Retinal pigment epithelial cell (primary cell): ENCODE measurements around the gene B4GALNT2.

ENCODE experiments used
- DNase-seq: peaks from one replicate; pipeline ENCODE4 v3.0.0-alpha.2; 2010; ENCODE audit warnings: low read depth
- H3K4me3 ChIP-seq: 2 replicates; pipeline ENCODE4 v1.5.1; 2011; ENCODE audit warnings: mild to moderate bottlenecking, low read length, control low read depth, moderate library complexity
- TF ChIP-seq, protein P1 (sequence below): conservative IDR thresholded peaks from 2 replicates; pipeline ENCODE4 v1.5.1; 2011; ENCODE audit warnings: low read depth, low read length, control low read depth, inconsistent platforms

Gene B4GALNT2

GRCh38 chr17:49108318-49108717 is 24.3 kb upstream of the B4GALNT2 start:
- DNase-seq, result no peak
- TF ChIP-seq, protein P1, sequence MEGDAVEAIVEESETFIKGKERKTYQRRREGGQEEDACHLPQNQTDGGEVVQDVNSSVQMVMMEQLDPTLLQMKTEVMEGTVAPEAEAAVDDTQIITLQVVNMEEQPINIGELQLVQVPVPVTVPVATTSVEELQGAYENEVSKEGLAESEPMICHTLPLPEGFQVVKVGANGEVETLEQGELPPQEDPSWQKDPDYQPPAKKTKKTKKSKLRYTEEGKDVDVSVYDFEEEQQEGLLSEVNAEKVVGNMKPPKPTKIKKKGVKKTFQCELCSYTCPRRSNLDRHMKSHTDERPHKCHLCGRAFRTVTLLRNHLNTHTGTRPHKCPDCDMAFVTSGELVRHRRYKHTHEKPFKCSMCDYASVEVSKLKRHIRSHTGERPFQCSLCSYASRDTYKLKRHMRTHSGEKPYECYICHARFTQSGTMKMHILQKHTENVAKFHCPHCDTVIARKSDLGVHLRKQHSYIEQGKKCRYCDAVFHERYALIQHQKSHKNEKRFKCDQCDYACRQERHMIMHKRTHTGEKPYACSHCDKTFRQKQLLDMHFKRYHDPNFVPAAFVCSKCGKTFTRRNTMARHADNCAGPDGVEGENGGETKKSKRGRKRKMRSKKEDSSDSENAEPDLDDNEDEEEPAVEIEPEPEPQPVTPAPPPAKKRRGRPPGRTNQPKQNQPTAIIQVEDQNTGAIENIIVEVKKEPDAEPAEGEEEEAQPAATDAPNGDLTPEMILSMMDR, result no peak
- no peak overlapping the region for H3K4me3 ChIP-seq

- H3K4me3 ChIP-seq, result no peak overlapping the region
- TF ChIP-seq, protein P1, result no peak
- no peak for DNase-seq
These were observed 22.1 kb upstream of the B4GALNT2 start for GRCh38 chr17:49110509-49110908.

GRCh38 chr17:49111934-49112333 is 20.6 kb upstream of the B4GALNT2 start:
- TF ChIP-seq, protein P1, result no peak
- no peak for DNase-seq
- no peak overlapping the region for H3K4me3 ChIP-seq

GRCh38 chr17:49112936-49113335 is 19.6 kb upstream of the B4GALNT2 start:
- no peak for DNase-seq
- TF ChIP-seq, protein P1, result no peak
- H3K4me3 ChIP-seq, result no peak overlapping the region

GRCh38 chr17:49114703-49115102 is 17.9 kb upstream of the B4GALNT2 start:
- H3K4me3 ChIP-seq, result no peak overlapping the region
- TF ChIP-seq, protein P1, result no peak
- no peak for DNase-seq

DNA sequence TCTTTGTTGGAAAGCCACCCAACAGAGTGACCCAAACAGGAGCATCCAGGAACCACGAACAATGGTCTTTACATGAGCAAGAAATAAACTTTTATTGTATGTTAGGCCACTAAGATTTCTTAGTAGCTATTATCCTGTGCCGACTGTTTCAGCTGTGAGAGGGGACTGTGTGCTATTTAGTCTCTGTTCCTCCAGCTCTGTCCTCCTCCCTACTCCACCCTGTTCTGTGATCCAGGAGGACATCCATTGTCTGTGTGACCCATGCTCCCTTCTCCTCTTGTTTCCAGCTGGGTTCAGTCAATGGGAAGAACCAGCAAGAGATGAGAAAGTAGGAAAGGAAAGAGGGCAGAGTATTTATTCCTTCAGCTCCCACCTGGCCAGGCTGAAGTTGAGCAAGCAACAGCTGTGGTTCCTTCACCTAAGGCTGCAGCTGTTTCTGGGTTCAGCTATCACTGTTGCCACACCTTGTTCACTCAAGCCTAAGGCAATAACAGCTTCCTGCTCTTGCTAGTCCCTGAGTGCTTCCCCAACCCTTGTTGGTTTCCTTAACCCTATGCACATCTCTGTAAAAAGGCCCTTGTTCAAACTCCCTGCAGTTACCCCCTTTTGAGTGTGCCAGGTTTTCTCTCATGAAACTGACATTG is 14.9 kb upstream of the B4GALNT2 start:
- H3K4me3 ChIP-seq, result no peak overlapping the region
- DNase-seq, result no peak
- TF ChIP-seq, protein P1, result no peak

GRCh38 chr17:49120166-49120565 is 12.4 kb upstream of the B4GALNT2 start:
- TF ChIP-seq, protein P1, result no peak
- no peak overlapping the region for H3K4me3 ChIP-seq
- DNase-seq, result no peak
